Measurements from ENCODE around the gene TTC39C.

DNA sequence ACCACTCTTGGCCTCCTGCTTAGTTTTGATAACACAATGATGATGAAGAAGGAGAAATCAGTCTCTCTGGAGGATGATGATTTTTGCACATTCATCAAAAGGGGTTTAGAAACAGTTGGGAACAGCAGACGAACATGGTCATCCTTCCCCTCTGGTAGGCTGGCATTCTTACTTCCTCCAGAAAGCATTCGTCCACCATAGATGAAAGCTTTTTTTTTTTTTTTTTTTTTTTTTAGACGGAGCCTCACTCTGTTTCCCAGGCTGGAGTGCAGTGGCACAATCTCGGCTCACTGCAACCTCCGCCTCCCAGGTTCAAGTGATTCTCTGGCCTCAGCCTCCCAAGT, 43.5 kb upstream of the TTC39C start:
- TF ChIP-seq EP300 (IDR thresholded peaks at IDR 0.05) (no peak), POLR2A (IDR thresholded peaks at IDR 0.05) (no peak)
- TF ChIP-seq, protein P1, sequence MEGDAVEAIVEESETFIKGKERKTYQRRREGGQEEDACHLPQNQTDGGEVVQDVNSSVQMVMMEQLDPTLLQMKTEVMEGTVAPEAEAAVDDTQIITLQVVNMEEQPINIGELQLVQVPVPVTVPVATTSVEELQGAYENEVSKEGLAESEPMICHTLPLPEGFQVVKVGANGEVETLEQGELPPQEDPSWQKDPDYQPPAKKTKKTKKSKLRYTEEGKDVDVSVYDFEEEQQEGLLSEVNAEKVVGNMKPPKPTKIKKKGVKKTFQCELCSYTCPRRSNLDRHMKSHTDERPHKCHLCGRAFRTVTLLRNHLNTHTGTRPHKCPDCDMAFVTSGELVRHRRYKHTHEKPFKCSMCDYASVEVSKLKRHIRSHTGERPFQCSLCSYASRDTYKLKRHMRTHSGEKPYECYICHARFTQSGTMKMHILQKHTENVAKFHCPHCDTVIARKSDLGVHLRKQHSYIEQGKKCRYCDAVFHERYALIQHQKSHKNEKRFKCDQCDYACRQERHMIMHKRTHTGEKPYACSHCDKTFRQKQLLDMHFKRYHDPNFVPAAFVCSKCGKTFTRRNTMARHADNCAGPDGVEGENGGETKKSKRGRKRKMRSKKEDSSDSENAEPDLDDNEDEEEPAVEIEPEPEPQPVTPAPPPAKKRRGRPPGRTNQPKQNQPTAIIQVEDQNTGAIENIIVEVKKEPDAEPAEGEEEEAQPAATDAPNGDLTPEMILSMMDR (IDR thresholded peaks at IDR 0.05): no peak
